ENCODE results near the gene PPM1G.

The PPM1G gene

DNA sequence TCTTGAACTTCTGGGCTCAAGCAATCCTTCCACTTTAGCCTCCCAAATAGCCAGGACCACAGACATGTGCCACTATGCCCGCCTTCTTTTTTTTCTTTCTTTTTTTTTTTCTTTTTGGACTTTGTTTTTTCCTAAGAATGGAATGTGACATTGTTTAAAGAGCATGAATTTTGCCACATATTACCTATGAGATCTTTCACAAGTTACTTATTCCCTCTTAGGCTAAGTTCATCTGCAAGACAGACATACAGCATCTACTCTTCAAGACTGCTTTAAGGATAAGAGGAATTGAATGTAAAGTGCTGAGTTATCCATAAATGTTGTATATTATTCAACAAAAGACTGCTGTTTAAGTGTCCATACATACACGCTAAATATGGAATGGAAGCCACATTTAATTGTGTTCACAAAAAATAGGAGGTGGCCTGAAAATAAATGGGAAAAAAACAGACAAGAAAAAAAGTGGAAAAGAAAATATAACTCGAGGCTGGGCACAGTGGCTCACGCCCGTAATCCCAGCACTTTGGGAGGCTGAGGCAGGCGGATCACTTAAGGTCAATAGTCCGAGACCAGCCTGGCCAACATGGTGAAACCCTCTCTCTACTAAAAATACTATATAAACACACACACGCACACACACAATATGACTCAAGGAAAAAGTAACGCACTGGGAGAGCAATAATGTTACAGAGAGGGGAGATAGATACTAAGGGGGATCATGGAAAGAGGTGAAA is 3.2 kb upstream of the PPM1G start:
- DNase-seq (ENCODE audit: low read depth): no peak
- TF ChIP-seq, protein P1, sequence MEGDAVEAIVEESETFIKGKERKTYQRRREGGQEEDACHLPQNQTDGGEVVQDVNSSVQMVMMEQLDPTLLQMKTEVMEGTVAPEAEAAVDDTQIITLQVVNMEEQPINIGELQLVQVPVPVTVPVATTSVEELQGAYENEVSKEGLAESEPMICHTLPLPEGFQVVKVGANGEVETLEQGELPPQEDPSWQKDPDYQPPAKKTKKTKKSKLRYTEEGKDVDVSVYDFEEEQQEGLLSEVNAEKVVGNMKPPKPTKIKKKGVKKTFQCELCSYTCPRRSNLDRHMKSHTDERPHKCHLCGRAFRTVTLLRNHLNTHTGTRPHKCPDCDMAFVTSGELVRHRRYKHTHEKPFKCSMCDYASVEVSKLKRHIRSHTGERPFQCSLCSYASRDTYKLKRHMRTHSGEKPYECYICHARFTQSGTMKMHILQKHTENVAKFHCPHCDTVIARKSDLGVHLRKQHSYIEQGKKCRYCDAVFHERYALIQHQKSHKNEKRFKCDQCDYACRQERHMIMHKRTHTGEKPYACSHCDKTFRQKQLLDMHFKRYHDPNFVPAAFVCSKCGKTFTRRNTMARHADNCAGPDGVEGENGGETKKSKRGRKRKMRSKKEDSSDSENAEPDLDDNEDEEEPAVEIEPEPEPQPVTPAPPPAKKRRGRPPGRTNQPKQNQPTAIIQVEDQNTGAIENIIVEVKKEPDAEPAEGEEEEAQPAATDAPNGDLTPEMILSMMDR (conservative IDR thresholded peaks at IDR 0.05; ENCODE audit: low read depth, low read length): no peak
- no peak overlapping the region for H3K4me3 ChIP-seq (ENCODE audit: low read length)

DNA sequence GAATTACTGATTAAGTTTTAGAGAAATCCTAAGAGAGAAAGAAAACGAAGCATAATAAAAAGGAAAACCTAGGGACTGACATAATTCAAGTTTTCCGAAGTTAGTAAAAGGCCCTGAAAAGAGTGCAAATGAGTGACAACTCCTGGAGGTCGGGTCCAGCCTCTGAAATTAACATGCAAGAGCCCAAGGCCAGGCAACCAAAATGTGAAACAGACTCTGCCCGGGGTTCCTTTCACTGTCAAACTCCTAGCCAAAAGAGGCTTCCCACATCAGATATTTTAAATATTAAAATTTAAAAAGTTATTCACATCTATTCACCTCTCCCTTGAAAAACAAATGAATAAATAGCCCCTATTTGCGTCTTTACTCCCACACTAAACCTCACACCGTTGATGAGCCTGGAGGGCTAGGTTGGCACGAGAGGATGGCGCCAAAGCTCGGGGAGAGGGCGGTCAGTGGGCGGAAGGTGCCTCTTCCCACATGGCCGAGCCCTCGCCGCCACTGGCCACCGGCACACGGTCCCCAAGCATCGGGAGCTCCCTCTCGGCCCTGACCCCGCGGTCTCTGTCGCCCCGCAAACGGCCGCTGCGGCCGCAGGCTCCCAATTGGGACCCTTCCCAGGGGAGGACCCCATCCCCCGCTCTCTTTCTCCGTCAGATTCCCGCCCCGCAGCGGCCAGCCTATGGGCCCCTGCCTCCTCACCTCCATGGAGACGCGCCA is 630 bp downstream of the PPM1G start:
- DNase-seq (ENCODE audit: low read depth): no peak
- TF ChIP-seq, protein P1 (conservative IDR thresholded peaks at IDR 0.05; ENCODE audit: low read depth, low read length): no peak
- peak overlapping the region; percentile 87 for H3K4me3 ChIP-seq (ENCODE audit: low read length)

DNA sequence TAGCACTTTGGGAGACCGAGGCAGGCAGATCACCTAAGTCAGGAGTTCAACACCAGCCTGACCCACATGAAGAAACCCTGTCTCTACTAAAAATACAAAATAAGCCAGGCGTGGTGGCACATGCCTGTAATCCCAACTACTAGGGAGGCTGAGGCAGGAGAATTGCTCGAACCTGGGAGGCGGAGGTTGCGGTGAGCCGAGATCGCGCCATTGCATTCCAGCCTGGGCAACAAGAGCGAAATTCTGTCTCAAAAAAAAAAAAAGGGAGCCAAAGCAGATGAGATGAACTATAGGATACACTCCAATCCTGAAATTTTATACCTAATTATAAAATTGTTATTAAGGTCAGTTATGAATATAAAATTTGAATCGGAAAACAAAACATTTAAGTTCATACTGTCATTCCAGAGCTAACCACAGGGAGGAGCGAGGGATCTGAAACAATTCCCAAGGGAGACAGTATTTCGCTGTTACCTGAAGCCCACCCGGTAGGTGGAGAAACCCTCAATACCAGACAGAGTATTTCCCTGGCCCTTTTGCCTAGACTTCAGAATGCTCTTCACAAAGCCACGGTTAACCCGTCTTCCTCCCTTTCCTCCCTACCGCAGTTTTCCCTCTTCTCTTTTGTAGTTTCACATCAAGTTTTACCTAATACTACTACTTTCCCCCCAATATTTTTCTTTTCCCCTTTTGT is 1.4 kb downstream of the PPM1G start:
- H3K4me3 ChIP-seq (ENCODE audit: low read length): peak overlapping the region; percentile 87
- peak; percentile 26 for DNase-seq (ENCODE audit: low read depth)
- TF ChIP-seq, protein P1 (conservative IDR thresholded peaks at IDR 0.05; ENCODE audit: low read depth, low read length): peak; percentile 69

DNA sequence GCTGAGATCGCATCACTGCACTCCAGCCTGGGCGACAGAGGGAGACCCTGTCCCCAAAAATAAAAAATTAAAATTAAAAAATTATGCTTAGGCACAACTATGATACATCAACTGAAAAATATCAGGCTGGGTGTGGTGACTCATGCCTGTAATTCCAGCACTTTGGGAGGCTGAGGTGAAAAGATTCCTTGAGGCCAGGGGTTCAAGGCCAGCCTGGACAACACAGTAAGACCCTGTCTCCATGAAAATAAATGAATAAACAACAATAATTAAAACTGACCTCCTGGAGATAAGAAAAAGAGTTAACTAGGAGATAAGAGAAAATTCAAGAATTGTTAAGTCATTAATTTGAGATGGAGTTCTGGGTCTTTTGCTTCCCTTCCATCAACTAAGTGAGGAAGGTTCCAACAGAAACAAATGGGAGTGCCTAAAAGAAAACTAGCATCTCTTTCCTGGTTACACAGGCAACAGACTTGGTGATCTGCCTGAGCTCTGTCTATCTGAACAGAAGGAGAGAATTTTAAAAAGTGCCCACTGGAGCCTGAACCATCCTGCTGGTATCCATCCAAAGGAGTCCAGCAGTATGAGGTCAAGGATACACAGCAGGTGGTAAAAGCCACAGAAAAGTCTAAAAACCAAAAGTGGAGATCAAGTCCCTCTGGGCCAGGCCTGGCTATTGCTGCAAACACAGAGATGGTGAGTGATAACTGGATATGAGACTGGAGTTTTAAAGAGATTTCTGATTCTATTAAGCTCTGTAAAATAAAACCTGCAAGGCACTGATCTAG is 8.8 kb downstream of the PPM1G start:
- H3K4me3 ChIP-seq (ENCODE audit: low read length): no peak overlapping the region

DNA sequence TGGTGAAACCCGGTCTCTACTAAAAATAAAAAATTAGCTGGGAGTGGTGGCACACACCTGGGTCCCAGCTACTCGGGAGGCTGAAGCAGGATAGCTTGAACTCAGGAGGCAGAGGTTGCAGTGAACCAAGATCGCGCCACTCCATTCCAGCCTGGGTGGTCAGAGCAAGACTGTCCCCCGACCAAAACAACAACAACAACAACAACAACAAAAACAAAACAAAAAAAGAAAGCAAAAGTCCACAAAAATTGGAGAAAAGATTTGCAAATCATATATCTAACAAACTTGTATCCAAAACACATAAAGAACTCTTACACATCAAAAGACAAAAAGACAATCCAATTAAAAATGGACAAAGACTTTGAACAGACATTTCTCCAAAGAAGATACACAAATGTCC is 10.4 kb downstream of the PPM1G start:
- H3K4me3 ChIP-seq (ENCODE audit: low read length): no peak overlapping the region

More for the DNA sequence above, 8.8 kb downstream of the PPM1G start:
- DNase-seq (ENCODE audit: low read depth): no peak
- TF ChIP-seq, protein P1 (conservative IDR thresholded peaks at IDR 0.05; ENCODE audit: low read depth, low read length): no peak

DNA sequence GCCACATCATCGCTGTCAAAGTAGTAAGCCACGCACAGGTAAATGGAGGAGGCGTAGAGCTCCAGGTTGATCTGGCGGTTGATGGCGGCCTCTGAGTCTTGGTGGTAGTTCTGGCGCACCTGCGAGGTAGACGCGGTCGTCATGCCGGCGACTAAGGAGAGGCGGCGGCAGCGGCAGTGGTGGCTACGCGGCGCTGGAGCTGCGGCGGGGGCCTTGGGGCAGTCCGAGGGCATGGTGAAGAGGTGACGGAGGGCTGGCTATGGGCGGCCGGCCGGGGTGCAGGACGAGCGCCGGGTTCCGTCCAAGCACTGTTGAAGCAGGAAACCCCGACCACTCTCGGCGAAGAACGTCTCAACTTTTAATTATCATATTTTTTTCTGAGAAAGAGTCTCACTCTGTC is 16.2 kb downstream of the PPM1G start:
- no peak for DNase-seq (ENCODE audit: low read depth)
- TF ChIP-seq, protein P1 (conservative IDR thresholded peaks at IDR 0.05; ENCODE audit: low read depth, low read length): no peak
- no peak overlapping the region for H3K4me3 ChIP-seq (ENCODE audit: low read length)

More for the DNA sequence above, 10.4 kb downstream of the PPM1G start:
- DNase-seq (ENCODE audit: low read depth): no peak
- TF ChIP-seq, protein P1 (conservative IDR thresholded peaks at IDR 0.05; ENCODE audit: low read depth, low read length): no peak

Measured in retinal pigment epithelial cell (primary cell).